ENCODE measurements around the gene ATP5F1D.

DNA sequence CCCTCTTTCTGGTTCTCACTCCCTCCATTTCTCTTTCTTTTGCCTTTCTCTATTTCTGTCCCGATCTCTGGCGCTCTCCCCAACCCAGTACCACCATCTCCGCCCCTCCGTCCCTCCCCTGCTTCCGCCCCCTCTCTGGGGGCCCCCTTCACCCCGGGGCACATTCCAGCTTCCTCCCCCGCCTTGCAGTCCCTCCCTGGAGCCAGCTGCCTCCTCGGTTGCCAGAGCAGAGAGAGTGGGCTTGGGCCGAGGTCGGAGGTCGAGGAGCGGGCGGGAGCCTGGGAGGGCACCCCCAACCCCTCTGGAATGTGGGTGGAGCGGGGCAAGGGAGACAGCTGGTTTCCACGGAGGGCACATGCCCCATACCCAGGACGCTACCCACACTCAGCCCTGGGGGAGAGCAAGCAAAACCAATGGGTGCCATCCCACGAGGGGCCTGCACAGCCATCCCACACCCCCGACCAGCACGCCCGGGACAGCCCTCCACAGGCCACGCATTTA, 21.1 kb downstream of the ATP5F1D start:
- TF ChIP-seq POLR2A (IDR thresholded peaks at IDR 0.05; ENCODE audit: control extremely low read depth in 1 of 2, low read depth in 2 of 2, low read length in 2 of 2) (peak in 1 of 2 experiments; percentile 53; a peak in 1 of 3 replicates), CEBPB (IDR thresholded peaks at IDR 0.05; ENCODE audit: low read depth, low read length) (no peak), BACH1 (IDR thresholded peaks at IDR 0.05; ENCODE audit: low read length) (no peak), CBX5 (IDR thresholded peaks at IDR 0.05; ENCODE audit: low read depth, low read length) (no peak), EP300 (IDR thresholded peaks at IDR 0.05; ENCODE audit: borderline replicate concordance in 1 of 2, low read depth in 2 of 2, low read length in 2 of 2) (peak in 1 of 2 experiments; percentile 31; a peak in 1 of 3 replicates), SP1 (IDR thresholded peaks at IDR 0.05; ENCODE audit: low read depth, low read length) (peak; percentile 64; the same call in 1 of the 2 replicates), SP4 (IDR thresholded peaks at IDR 0.05; ENCODE audit: low read length) (no peak), JUN (IDR thresholded peaks at IDR 0.05; ENCODE audit: low read depth, low read length) (no peak), E2F6 (IDR thresholded peaks at IDR 0.05) (no peak), MAFK (IDR thresholded peaks at IDR 0.05; ENCODE audit: low read depth, low read length) (no peak)
- TF ChIP-seq, protein P1, sequence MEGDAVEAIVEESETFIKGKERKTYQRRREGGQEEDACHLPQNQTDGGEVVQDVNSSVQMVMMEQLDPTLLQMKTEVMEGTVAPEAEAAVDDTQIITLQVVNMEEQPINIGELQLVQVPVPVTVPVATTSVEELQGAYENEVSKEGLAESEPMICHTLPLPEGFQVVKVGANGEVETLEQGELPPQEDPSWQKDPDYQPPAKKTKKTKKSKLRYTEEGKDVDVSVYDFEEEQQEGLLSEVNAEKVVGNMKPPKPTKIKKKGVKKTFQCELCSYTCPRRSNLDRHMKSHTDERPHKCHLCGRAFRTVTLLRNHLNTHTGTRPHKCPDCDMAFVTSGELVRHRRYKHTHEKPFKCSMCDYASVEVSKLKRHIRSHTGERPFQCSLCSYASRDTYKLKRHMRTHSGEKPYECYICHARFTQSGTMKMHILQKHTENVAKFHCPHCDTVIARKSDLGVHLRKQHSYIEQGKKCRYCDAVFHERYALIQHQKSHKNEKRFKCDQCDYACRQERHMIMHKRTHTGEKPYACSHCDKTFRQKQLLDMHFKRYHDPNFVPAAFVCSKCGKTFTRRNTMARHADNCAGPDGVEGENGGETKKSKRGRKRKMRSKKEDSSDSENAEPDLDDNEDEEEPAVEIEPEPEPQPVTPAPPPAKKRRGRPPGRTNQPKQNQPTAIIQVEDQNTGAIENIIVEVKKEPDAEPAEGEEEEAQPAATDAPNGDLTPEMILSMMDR (IDR thresholded peaks at IDR 0.05; ENCODE audit: control extremely low read depth in 1 of 3, insufficient read depth in 1 of 3, low read depth in 1 of 3, low read length in 3 of 3) = no peak
- TF ChIP-seq, protein P2, sequence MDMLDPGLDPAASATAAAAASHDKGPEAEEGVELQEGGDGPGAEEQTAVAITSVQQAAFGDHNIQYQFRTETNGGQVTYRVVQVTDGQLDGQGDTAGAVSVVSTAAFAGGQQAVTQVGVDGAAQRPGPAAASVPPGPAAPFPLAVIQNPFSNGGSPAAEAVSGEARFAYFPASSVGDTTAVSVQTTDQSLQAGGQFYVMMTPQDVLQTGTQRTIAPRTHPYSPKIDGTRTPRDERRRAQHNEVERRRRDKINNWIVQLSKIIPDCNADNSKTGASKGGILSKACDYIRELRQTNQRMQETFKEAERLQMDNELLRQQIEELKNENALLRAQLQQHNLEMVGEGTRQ (IDR thresholded peaks at IDR 0.05; ENCODE audit: low read length) = no peak

All from H1 (cell line).